PC-9 (cell line): ENCODE results near the gene PTPRD.

Source experiments
- CTCF ChIP-seq: fragments of 200-600 bp; sonication (generic); conservative IDR thresholded peaks from 2 replicates; pipeline ENCODE4 v1.6.1; 2017; ENCODE audit warnings: mixed run types, antibody characterized with exemption, mild to moderate bottlenecking, moderate library complexity
- EZH2 ChIP-seq: fragments of 200-600 bp; sonication (generic); IDR thresholded peaks from 2 replicates; pipeline ENCODE4 v1.8.0; 2017; ENCODE audit warnings: antibody characterized with exemption, low read depth

GRCh38 chr9:8473244-8474020 is 2139.4 kb downstream of the PTPRD start:
- TF ChIP-seq CTCF (no peak), EZH2 (no peak)
